IMR-90 (cell line): ENCODE results near the gene ARHGAP15. TPM values are rescaled to one million over a fixed set of nuclear protein-coding genes. Genes with fewer than 3 reads are reported as not detected.

Experiments used
- ATAC-seq: fragments of 200-7000 bp; cut with Tn5 transposase; 2 replicates; pipeline ENCODE4 v1.9.1; 2020; ENCODE audit warnings: low read depth, mild to moderate bottlenecking, moderate library complexity
- BruUV-seq: library from RNA; stranded (reverse); fragments of 400-500 nt; replicated peaks from 2 replicates; lab custom pipeline; 2021; lab: Mats Ljungman, UMichigan
- CTCF ChIA-PET: fragments of 300-600 bp; formaldehyde crosslinking; extraction: SDS; loops from one replicate; lab custom pipeline; 2021; ENCODE audit warnings: antibody characterized with exemption; lab: Yijun Ruan, JAX
- POLR2A ChIA-PET: fragments of 300-600 bp; sonication (Branson Sonifier 250); formaldehyde crosslinking; loops from one replicate; lab custom pipeline; 2022; ENCODE audit warnings: antibody characterized with exemption; ENCODE audit not compliant: unreplicated experiment; lab: Charles Lee
- DNase-seq: peaks from one replicate; pipeline ENCODE4 v3.0.0; 2013
- H2AFZ ChIP-seq: replicated peaks from 2 replicates; pipeline ENCODE3; 2013; ENCODE audit warnings: low read length, mild to moderate bottlenecking; ENCODE audit not compliant: poor library complexity
- H2AK5ac ChIP-seq: 2 replicates; pipeline ENCODE4 v1.6.1; 2013; ENCODE audit warnings: low read depth, low read length, inconsistent platforms
- H2AK9ac ChIP-seq: replicated peaks from 2 replicates; pipeline ENCODE3; 2013; ENCODE audit warnings: mild to moderate bottlenecking, low read depth, low read length, moderate library complexity; ENCODE audit not compliant: poor library complexity
- H2BK120ac ChIP-seq: 2 replicates; pipeline ENCODE4 v1.6.1; 2013; ENCODE audit warnings: low read depth, low read length, inconsistent platforms
- H2BK15ac ChIP-seq: 3 replicates; pipeline ENCODE4 v1.6.1; 2013; ENCODE audit warnings: low read depth, low read length, inconsistent platforms
- H2BK20ac ChIP-seq: 2 replicates; pipeline ENCODE4 v1.6.1; 2013; ENCODE audit warnings: low read depth, mild to moderate bottlenecking, inconsistent platforms, low read length, moderate library complexity
- H2BK5ac ChIP-seq: 2 replicates; pipeline ENCODE4 v1.6.1; 2013; ENCODE audit warnings: mild to moderate bottlenecking, low read depth, low read length, inconsistent platforms; ENCODE audit not compliant: poor library complexity, severe bottlenecking
- H3K14ac ChIP-seq: replicated peaks from 2 replicates; pipeline ENCODE4 v1.6.1; 2013; ENCODE audit warnings: low read depth, low read length, inconsistent platforms
- H3K18ac ChIP-seq: 2 replicates; pipeline ENCODE4 v1.6.1; 2013; ENCODE audit warnings: low read depth, low read length, control low read depth
- H3K23ac ChIP-seq: 2 replicates; pipeline ENCODE4 v1.6.1; 2013; ENCODE audit warnings: low read depth, low read length, inconsistent platforms
- H3K27ac ChIP-seq: 2 replicates; pipeline ENCODE4 v1.5.1; 2013; ENCODE audit warnings: mild to moderate bottlenecking, control low read depth, low read length; ENCODE audit not compliant: insufficient read depth
- H3K27me3 ChIP-seq: 2 replicates; pipeline ENCODE4 v1.6.1; 2013; ENCODE audit warnings: low read length; ENCODE audit not compliant: control insufficient read depth, insufficient read depth
- H3K36me3 ChIP-seq: 2 replicates; pipeline ENCODE4 v1.6.1; 2013; ENCODE audit warnings: low read length, mixed read lengths; ENCODE audit not compliant: control insufficient read depth, insufficient read depth
- H3K4ac ChIP-seq: 2 replicates; pipeline ENCODE4 v1.6.1; 2013; ENCODE audit warnings: low read depth, low read length, inconsistent platforms
- H3K4me1 ChIP-seq: 2 replicates; pipeline ENCODE4 v1.6.1; 2013; ENCODE audit warnings: low read length, mixed read lengths; ENCODE audit not compliant: control insufficient read depth, insufficient read depth
- H3K4me2 ChIP-seq: 2 replicates; pipeline ENCODE4 v1.6.1; 2013; ENCODE audit warnings: low read depth, mild to moderate bottlenecking, control low read depth, low read length, moderate library complexity
- H3K4me3 ChIP-seq: 2 replicates; pipeline ENCODE4 v1.5.1; 2013; ENCODE audit warnings: low read depth, mild to moderate bottlenecking, control low read depth, low read length, moderate library complexity; ENCODE audit not compliant: insufficient read depth
- H3K56ac ChIP-seq: 2 replicates; pipeline ENCODE4 v1.6.1; 2013; ENCODE audit warnings: low read length, inconsistent platforms; ENCODE audit not compliant: insufficient read depth; ENCODE audit errors: extremely low read depth
- H3K79me1 ChIP-seq, 2 experiments: 2 replicates each; pipeline ENCODE4 v1.6.1; 2013; ENCODE audit warnings: low read length in 2 of 2, inconsistent platforms in 1 of 2, low read depth in 1 of 2
- H3K9ac ChIP-seq: 2 replicates; pipeline ENCODE4 v1.6.1; 2013; ENCODE audit warnings: low read depth, low read length, control low read depth
- H3K9me1 ChIP-seq: 2 replicates; pipeline ENCODE4 v1.6.1; 2013; ENCODE audit warnings: low read length, inconsistent platforms; ENCODE audit not compliant: insufficient read depth
- H3K9me3 ChIP-seq: 2 replicates; pipeline ENCODE4 v1.6.1; 2013; ENCODE audit warnings: low read length; ENCODE audit not compliant: control insufficient read depth, insufficient read depth
- H4K20me1 ChIP-seq: 2 replicates; pipeline ENCODE4 v1.6.1; 2013; ENCODE audit warnings: low read length, inconsistent platforms; ENCODE audit not compliant: insufficient read depth
- H4K5ac ChIP-seq: 2 replicates; pipeline ENCODE4 v1.6.1; 2013; ENCODE audit warnings: mild to moderate bottlenecking, low read depth, low read length, control low read depth
- H4K8ac ChIP-seq, 2 experiments: 2 replicates each; pipeline ENCODE4 v1.6.1; 2013; ENCODE audit warnings: low read depth in 2 of 2, low read length in 2 of 2, control low read depth in 1 of 2, inconsistent platforms in 1 of 2
- H4K91ac ChIP-seq: 2 replicates; pipeline ENCODE4 v1.6.1; 2013; ENCODE audit warnings: low read depth, low read length, inconsistent platforms; ENCODE audit not compliant: insufficient read depth
- CHD1 ChIP-seq: IDR thresholded peaks from 2 replicates; pipeline ENCODE4 v1.6.1; 2012; ENCODE audit warnings: low read depth, low read length, improper control_type of control experiment
- FOS ChIP-seq: fragments of 150-350 bp; IDR thresholded peaks from 2 replicates; pipeline ENCODE4 v1.6.1; 2016; ENCODE audit warnings: low read depth, low read length
- MAFK ChIP-seq: IDR thresholded peaks from 2 replicates; pipeline ENCODE4 v1.6.1; 2012; ENCODE audit warnings: low read depth, low read length, improper control_type of control experiment
- MAZ ChIP-seq: IDR thresholded peaks from 2 replicates; pipeline ENCODE4 v1.6.1; 2012; ENCODE audit warnings: low read depth, mild to moderate bottlenecking, low read length, improper control_type of control experiment, moderate library complexity, borderline replicate concordance
- POLR2A ChIP-seq: IDR thresholded peaks from 2 replicates; pipeline ENCODE4 v1.6.1; 2012; ENCODE audit warnings: mild to moderate bottlenecking, low read depth, low read length
- WGBS, 2 experiments: methylation state at CpG; one replicate each; pipeline versions ENCODE4 v1.1.5 to v1.1.7; 2013; ENCODE audit warnings: missing lambda C conversion rate in 2 of 2; ENCODE audit not compliant: insufficient read length in 1 of 2; ENCODE audit errors: extremely low coverage in 2 of 2; 5-methylcytosine and 5-hydroxymethylcytosine counted together
- dilution Hi-C: fragments of 300-500 bp; cut with HindIII; formaldehyde crosslinking; loops from one replicate; pipeline ENCODE4 v1.14.3; 2018; ENCODE audit warnings: low sequenced_read_pairs; ENCODE audit not compliant: unreplicated experiment
- in situ Hi-C: fragments of 300-500 bp; cut with MboI; formaldehyde crosslinking; loops from 3 replicates; pipeline ENCODE4 v1.14.3; 2019; ENCODE audit warnings: low sequenced_read_pairs, inconsistent platforms, mixed read lengths
- intact Hi-C: fragments of 100-400 bp; cut with micrococcal nuclease; formaldehyde crosslinking; loops from 2 replicates; pipeline ENCODE4 v1.10.0; 2022
- polyA plus RNA-seq, 3 experiments: library from polyadenylated mRNA; depleted of rRNA; stranded (reverse); fragments of >200 nt; gene quantifications; 2 replicates each; pipeline ENCODE4 v1.2.3, GENCODE V29; 2012; ENCODE audit warnings: low replicate concordance in 1 of 3
- total RNA-seq: library from RNA; depleted of rRNA; stranded (reverse); fragments of >200 nt; gene quantifications from 2 replicates; pipeline ENCODE4 v1.2.3, GENCODE V29; 2012

ARHGAP15 gene
- total and polyA plus RNA-seq, 2 of the 4 experiments (the other 2 are of a cell fraction) = not detected

GRCh38 chr2:143524559-143525401 is 395.6 kb downstream of the ARHGAP15 start:
- ATAC-seq = peak; percentile 50
- H3K4ac ChIP-seq = peak overlapping the region; percentile 35; the same call in 1 of the 2 replicates
- peak overlapping the region; percentile 4; the same call in 1 of the 2 replicates for H3K18ac ChIP-seq
- H2BK15ac ChIP-seq = no peak overlapping the region
- H3K36me3 ChIP-seq = no peaks in the 10 kb centered on the region
- H2AK9ac ChIP-seq = no peak overlapping the region
- H2BK5ac ChIP-seq = peak overlapping the region; percentile 17
- no peaks in the 10 kb centered on the region for H3K9me1 ChIP-seq
- H3K56ac ChIP-seq = no peak overlapping the region
- in situ Hi-C loops (loop anchor here (25.0 kb wide), 1 partner anchor 988 kb away; the partner anchor contains the start of gene ZEB2), dilution Hi-C loops (no loop called here), intact Hi-C loops (no loop called here)
- H3K4me1 ChIP-seq = peaks cover 9% of the 10 kb centered on the region
- no peak overlapping the region for H3K9ac ChIP-seq
- H4K20me1 ChIP-seq = no peaks in the 10 kb centered on the region
- no peaks in the 10 kb centered on the region for H3K27me3 ChIP-seq
- peak; percentile 34 for DNase-seq
- ChIA-PET CTCF (interaction anchor here (3.2 kb wide), 1 partner anchor 11 kb away, joined by 11 read pairs; no protein-coding TSS in a partner anchor), POLR2A (no interaction called here)
- no peak overlapping the region for H2AFZ ChIP-seq
- no peak overlapping the region for H3K14ac ChIP-seq
- H3K4me3 ChIP-seq = no peak overlapping the region
- H4K8ac ChIP-seq = no peak overlapping the region; a peak in 1 of 4 replicates
- 0 out of 2 replicates have a peak overlapping the region, but pooled peaks have one; percentile 36 for H3K23ac ChIP-seq
- no peak overlapping the region for H2AK5ac ChIP-seq
- H3K27ac ChIP-seq = peak overlapping the region; percentile 54; the same call in 1 of the 2 replicates
- H4K5ac ChIP-seq = peak overlapping the region; percentile 44; the same call in 1 of the 2 replicates
- H2BK20ac ChIP-seq = peak overlapping the region; percentile 64
- no peaks in the 10 kb centered on the region for H3K9me3 ChIP-seq
- no CpG with 5 or more reads among the region's 6 CpGs for WGBS, 2 experiments
- H2BK120ac ChIP-seq = peak overlapping the region; percentile 70
- H3K4me2 ChIP-seq = peak overlapping the region; percentile 12; the same call in 1 of the 2 replicates
- TF ChIP-seq POLR2A (no peak), FOS (no peak), CHD1 (no peak), MAZ (no peak), MAFK (no peak)
- peak overlapping the region; percentile 0; the same call in 1 of the 2 replicates for H4K91ac ChIP-seq
- no peaks in the 10 kb centered on the region for H3K79me1 ChIP-seq
- no TSS peak for BruUV-seq
